H1 (cell line): ENCODE data around the gene CYP39A1. TPM values are rescaled to one million over a fixed set of nuclear protein-coding genes. Genes with fewer than 3 reads are reported as not detected.

Source experiments
- CTCF ChIA-PET: fragments of 300-600 bp; sonication (Branson Sonifier 250); formaldehyde crosslinking; loops from one replicate; lab custom pipeline; 2021; ENCODE audit not compliant: partially characterized antibody; lab: Charles Lee
- POLR2A ChIA-PET: fragments of 300-600 bp; sonication (Branson Sonifier 250); formaldehyde crosslinking; loops from one replicate; lab custom pipeline; 2021; ENCODE audit warnings: inconsistent platforms; ENCODE audit not compliant: partially characterized antibody; lab: Charles Lee
- DNase-seq, 2 experiments: peaks; one replicate each; pipeline versions ENCODE4 v3.0.0 to v3.0.0-alpha.2; 2010 to 2022; ENCODE audit warnings: low spot score in 2 of 2, low read depth in 1 of 2, mixed read lengths in 1 of 2
- FAIRE-seq: peaks from 2 replicates; lab custom pipeline; 2011; peaks lifted over from hg19 to GRCh38; lab: Jason Lieb, UNC
- H2AFZ ChIP-seq: 2 replicates; pipeline ENCODE4 v1.8.1; 2012; ENCODE audit warnings: low read length, inconsistent platforms
- H2AK5ac ChIP-seq: 2 replicates; pipeline ENCODE4 v1.6.1; 2013; ENCODE audit warnings: low read depth, low read length
- H2BK120ac ChIP-seq: replicated peaks from 2 replicates; pipeline ENCODE3; 2013; ENCODE audit warnings: low read depth, low read length, inconsistent platforms
- H2BK12ac ChIP-seq: 2 replicates; pipeline ENCODE4 v1.6.1; 2013; ENCODE audit warnings: low read depth, low read length
- H2BK15ac ChIP-seq: 2 replicates; pipeline ENCODE4 v1.6.1; 2013; ENCODE audit warnings: low read length
- H2BK20ac ChIP-seq: 2 replicates; pipeline ENCODE4 v1.6.1; 2013; ENCODE audit warnings: low read length
- H2BK5ac ChIP-seq: 2 replicates; pipeline ENCODE4 v1.6.1; 2013; ENCODE audit warnings: low read depth, low read length
- H3K14ac ChIP-seq: 2 replicates; pipeline ENCODE4 v1.6.1; 2013; ENCODE audit warnings: inconsistent platforms; ENCODE audit not compliant: insufficient read length
- H3K18ac ChIP-seq: 2 replicates; pipeline ENCODE4 v1.6.1; 2013; ENCODE audit warnings: low read length; ENCODE audit errors: extremely low read depth
- H3K23ac ChIP-seq: 2 replicates; pipeline ENCODE4 v1.6.1; 2013; ENCODE audit warnings: inconsistent platforms; ENCODE audit not compliant: insufficient read length
- H3K23me2 ChIP-seq: 2 replicates; pipeline ENCODE4 v1.6.1; 2013; ENCODE audit warnings: low read depth, low read length
- H3K27ac ChIP-seq: 2 replicates; pipeline ENCODE4 v1.6.1; 2011; ENCODE audit warnings: low read depth, low read length, inconsistent platforms
- H3K27me3 ChIP-seq, 4 experiments: replicated peaks in 1 of 4; 1 replicate in 1 of 4; 2 replicates in 3 of 4; pipeline versions ENCODE4 v1.6.1 to v1.8.1; 2011 to 2013; ENCODE audit warnings: low read length in 3 of 4, mild to moderate bottlenecking in 3 of 4, inconsistent platforms in 2 of 4, mixed read lengths in 2 of 4, moderate library complexity in 1 of 4; ENCODE audit not compliant: control insufficient read depth in 3 of 4, insufficient read depth in 3 of 4; ENCODE audit errors: extremely low read depth in 1 of 4
- H3K36me3 ChIP-seq, 4 experiments: 2 replicates each; pipeline versions ENCODE4 v1.6.1 to v1.8.1; 2011 to 2013; ENCODE audit warnings: mild to moderate bottlenecking in 4 of 4, low read length in 3 of 4, moderate library complexity in 2 of 4, control low read depth in 1 of 4, inconsistent platforms in 1 of 4; ENCODE audit not compliant: insufficient read depth in 4 of 4, control insufficient read depth in 2 of 4
- H3K4ac ChIP-seq: replicated peaks from 2 replicates; pipeline ENCODE3; 2013; ENCODE audit warnings: low read length, low read depth, mixed read lengths, inconsistent platforms; ENCODE audit not compliant: insufficient read length
- H3K4me1 ChIP-seq, 4 experiments: replicated peaks in 1 of 4; 1 replicate in 1 of 4; 2 replicates in 3 of 4; pipeline versions ENCODE4 v1.6.1 to v1.8.1; 2011 to 2013; ENCODE audit warnings: low read length in 3 of 4, inconsistent platforms in 2 of 4, mixed read lengths in 1 of 4; ENCODE audit not compliant: insufficient read depth in 4 of 4, control insufficient read depth in 3 of 4
- H3K4me2 ChIP-seq, 2 experiments: 2 replicates each; pipeline versions ENCODE4 v1.6.1 to v1.8.1; 2011 to 2013; ENCODE audit warnings: low read depth in 2 of 2, low read length in 2 of 2, control low read depth in 1 of 2, inconsistent platforms in 1 of 2, mild to moderate bottlenecking in 1 of 2; ENCODE audit not compliant: insufficient read depth in 1 of 2
- H3K4me3 ChIP-seq, 4 experiments: fragments of 200-600, 300-600 bp in 1 of 4; sonication (generic), shearing (Covaris generic), sonication (Bioruptor Twin) in 1 of 4; 2 replicates each; pipeline versions ENCODE4 v1.5.1 to v1.8.1; 2011 to 2016; ENCODE audit warnings: low read length in 4 of 4, low read depth in 3 of 4, control low read depth in 2 of 4, inconsistent platforms in 2 of 4, mild to moderate bottlenecking in 2 of 4, mixed read lengths in 1 of 4, moderate library complexity in 1 of 4; ENCODE audit not compliant: insufficient read depth in 2 of 4; ENCODE audit errors: extremely low read depth in 1 of 4
- H3K56ac ChIP-seq: replicated peaks from 2 replicates; pipeline ENCODE3; 2013; ENCODE audit warnings: low read depth, mild to moderate bottlenecking, mixed read lengths, low read length, inconsistent platforms; ENCODE audit not compliant: insufficient read length
- H3K79me1 ChIP-seq: 2 replicates; pipeline ENCODE4 v1.6.1; 2013; ENCODE audit warnings: low read depth, low read length, control low read depth
- H3K79me2 ChIP-seq, 2 experiments: 2 replicates each; pipeline versions ENCODE4 v1.6.1 to v1.8.1; 2012 to 2013; ENCODE audit warnings: low read length in 2 of 2, mild to moderate bottlenecking in 2 of 2, inconsistent platforms in 1 of 2; ENCODE audit not compliant: insufficient read depth in 2 of 2, control insufficient read depth in 1 of 2
- H3K9ac ChIP-seq, 4 experiments: replicated peaks in 1 of 4; 1 replicate in 1 of 4; 2 replicates in 3 of 4; pipeline versions ENCODE4 v1.6.1 to v1.8.1; 2011 to 2013; ENCODE audit warnings: low read depth in 3 of 4, low read length in 3 of 4, control low read depth in 2 of 4, mild to moderate bottlenecking in 2 of 4, moderate library complexity in 2 of 4, inconsistent platforms in 1 of 4; ENCODE audit errors: extremely low read depth in 1 of 4
- H3K9me3 ChIP-seq, 2 experiments: 2 replicates each; pipeline versions ENCODE4 v1.6.1 to v1.8.1; 2012 to 2013; ENCODE audit warnings: mild to moderate bottlenecking in 2 of 2, moderate library complexity in 2 of 2, control low read depth in 1 of 2, inconsistent platforms in 1 of 2, low read depth in 1 of 2, low read length in 1 of 2, mixed read lengths in 1 of 2; ENCODE audit not compliant: insufficient read depth in 2 of 2
- H4K20me1 ChIP-seq, 2 experiments: replicated peaks in 1 of 2; 2 replicates each; pipeline versions ENCODE3 to v1.8.1; 2011 to 2013; ENCODE audit warnings: inconsistent platforms in 2 of 2, low read length in 2 of 2, mild to moderate bottlenecking in 1 of 2; ENCODE audit not compliant: insufficient read depth in 2 of 2, control insufficient read depth in 1 of 2
- H4K5ac ChIP-seq: 2 replicates; pipeline ENCODE4 v1.6.1; 2013; ENCODE audit warnings: low read length, low read depth, mixed read lengths, inconsistent platforms; ENCODE audit not compliant: insufficient read length
- H4K8ac ChIP-seq: 2 replicates; pipeline ENCODE4 v1.8.0; 2013; ENCODE audit warnings: mild to moderate bottlenecking, moderate library complexity, low read length, inconsistent platforms; ENCODE audit not compliant: insufficient read depth; ENCODE audit errors: extremely low read depth
- H4K91ac ChIP-seq: replicated peaks from 2 replicates; pipeline ENCODE3; 2013; ENCODE audit warnings: low read length, mixed read lengths, inconsistent platforms; ENCODE audit not compliant: insufficient read length
- CTBP2 ChIP-seq: IDR thresholded peaks from 2 replicates; pipeline ENCODE4 v1.7.0; 2011; ENCODE audit warnings: borderline replicate concordance, mild to moderate bottlenecking, moderate library complexity, mixed read lengths, low read length; ENCODE audit not compliant: insufficient read depth, insufficient read length
- EP300 ChIP-seq, 2 experiments: IDR thresholded peaks; 1 replicate in 1 of 2; 2 replicates in 1 of 2; pipeline ENCODE4 v1.6.1; 2011 to 2012; ENCODE audit warnings: low read depth in 2 of 2, low read length in 2 of 2, mild to moderate bottlenecking in 2 of 2, borderline replicate concordance in 1 of 2, inconsistent platforms in 1 of 2, moderate library complexity in 1 of 2
- HDAC6 ChIP-seq: IDR thresholded peaks from one replicate; pipeline ENCODE4 v1.7.1; 2012; ENCODE audit warnings: low read depth, mild to moderate bottlenecking, inconsistent platforms, low read length, moderate library complexity
- JUN ChIP-seq: IDR thresholded peaks from 2 replicates; pipeline ENCODE4 v1.6.1; 2011; ENCODE audit warnings: low read depth, mild to moderate bottlenecking, improper control_type of control experiment, low read length
- KDM5A ChIP-seq: fragments of 200-600 bp; IDR thresholded peaks from 2 replicates; pipeline ENCODE4 v1.7.1; 2012; ENCODE audit warnings: mild to moderate bottlenecking, low read length, inconsistent platforms, mixed read lengths
- MAFK ChIP-seq: IDR thresholded peaks from 2 replicates; pipeline ENCODE4 v1.6.1; 2012; ENCODE audit warnings: low read depth, mild to moderate bottlenecking, improper control_type of control experiment, low read length
- RBBP5 ChIP-seq: IDR thresholded peaks from 2 replicates; pipeline ENCODE4 v1.7.1; 2012; ENCODE audit warnings: low read depth, mild to moderate bottlenecking, inconsistent platforms, low read length, moderate library complexity, borderline replicate concordance
- RFX5 ChIP-seq: IDR thresholded peaks from 2 replicates; pipeline ENCODE4 v1.6.1; 2011; ENCODE audit warnings: low read depth, low read length, improper control_type of control experiment, borderline replicate concordance
- RXRA ChIP-seq: IDR thresholded peaks from 2 replicates; pipeline ENCODE4 v1.6.1; 2011; ENCODE audit warnings: low read depth, mild to moderate bottlenecking, low read length, moderate library complexity; ENCODE audit not compliant: insufficient read depth
- WGBS, 2 experiments: shearing (Covaris generic) in 1 of 2; methylation state at CpG; one replicate each; pipeline versions ENCODE4 v1.1.6 to v1.1.7; 2013 to 2015; ENCODE audit warnings: low lambda C conversion rate in 2 of 2, mixed read lengths in 2 of 2, inconsistent platforms in 1 of 2, low coverage in 1 of 2, missing lambda C conversion rate in 1 of 2; ENCODE audit not compliant: insufficient replicate concordance in 2 of 2, insufficient coverage in 1 of 2, insufficient read length in 1 of 2; ENCODE audit errors: extremely low coverage in 1 of 2, missing lambda C conversion rate in 1 of 2; 5-methylcytosine and 5-hydroxymethylcytosine counted together
- polyA plus RNA-seq, 7 experiments: library from polyadenylated mRNA; depleted of rRNA in 3 of 7; stranded (reverse) in 5 of 7; unstranded in 2 of 7; fragments of >200 nt in 5 of 7; fragments of 200-250 nt in 2 of 7; gene quantifications; 1 replicate in 5 of 7; 2 replicates in 1 of 7; 4 replicates in 1 of 7; pipeline versions ENCODE4 v1.2.1 to v1.2.3, GENCODE V29; 2011 to 2013; ENCODE audit warnings: missing spikeins in 2 of 7, mixed read lengths in 2 of 7
- total RNA-seq: library from RNA; stranded (reverse); fragmentation: NEBNext Ultra II Directional; extraction: Animal tissue kit (Norgen Biotek cat#: 25700); gene quantifications from 2 replicates; pipeline ENCODE4 v1.2.1, GENCODE V29; 2021
- TF ChIP-seq, protein P1 (sequence below), 3 experiments: IDR thresholded peaks; 1 replicate in 2 of 3; 2 replicates in 1 of 3; pipeline versions ENCODE4 v1.5.1 to v1.6.1; 2011; ENCODE audit warnings: low read length in 3 of 3, mild to moderate bottlenecking in 3 of 3, inconsistent platforms in 2 of 3, low read depth in 1 of 3, moderate library complexity in 1 of 3; ENCODE audit not compliant: insufficient read depth in 1 of 3; ENCODE audit errors: control extremely low read depth in 1 of 3

Gene CYP39A1
- total and polyA plus RNA-seq, 2 of the 8 experiments (the other 6 are each of a cell fraction or from before 2014, with no cell fraction given), result 0.71 to 2.4 TPM

DNA sequence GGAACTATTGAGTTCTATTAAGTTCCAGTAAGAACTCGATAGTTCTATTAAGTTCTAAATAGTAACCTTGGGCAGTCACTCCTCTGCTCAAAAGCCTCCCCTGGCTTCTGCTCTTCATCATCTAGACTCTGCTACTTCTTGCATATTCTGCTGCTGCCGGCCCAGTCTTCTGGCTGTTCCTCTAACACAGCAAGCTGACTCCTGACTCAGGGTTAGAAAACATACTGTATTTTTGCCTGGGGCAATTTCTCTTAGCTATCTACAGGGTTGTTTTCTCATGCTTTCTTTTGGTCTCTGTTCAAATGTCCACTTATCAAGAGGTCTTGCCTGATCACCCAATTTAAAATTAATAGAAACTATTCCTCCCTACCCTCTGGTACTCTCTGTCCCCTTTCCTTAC lies 14.8 kb upstream of the CYP39A1 start:
- Histone ChIP-seq H2BK12ac (no peak overlapping the region), H3K4ac (no peak overlapping the region), H3K14ac (no peak overlapping the region), H3K79me2 (no peaks in the 10 kb centered on the region), H2BK15ac (no peak overlapping the region), H2AFZ (no peak overlapping the region), H4K5ac (no peak overlapping the region), H2BK20ac (no peak overlapping the region), H2BK5ac (no peak overlapping the region), H3K27ac (no peak overlapping the region), H3K79me1 (no peaks in the 10 kb centered on the region), H3K36me3 (no peaks in the 10 kb centered on the region), H4K91ac (no peak overlapping the region), H3K4me2 (no peak overlapping the region), H3K18ac (no peak overlapping the region), H3K9ac (no peak overlapping the region), H3K4me3 (no peak overlapping the region), H4K20me1 (no peaks in the 10 kb centered on the region), H3K27me3 (no peaks in the 10 kb centered on the region), H3K4me1 (no peaks in the 10 kb centered on the region), H3K9me3 (no peaks in the 10 kb centered on the region), H2AK5ac (no peak overlapping the region), H3K23me2 (no peaks in the 10 kb centered on the region), H4K8ac (no peak overlapping the region), H3K23ac (no peak overlapping the region), H2BK120ac (no peak overlapping the region), H3K56ac (no peak overlapping the region)
- POLR2A ChIA-PET, result no interaction called here
- WGBS, 2 experiments, result 96% methylated on average over 2 of the region's 2 CpGs; no CpG with 5 or more reads in 1 of the 2 experiments
- CTCF ChIA-PET, result interaction anchor here (1.5 to 2.8 kb wide), 2 partner anchors 10 to 12 kb away, joined by 6 to 11 read pairs; no protein-coding TSS in a partner anchor
- no peak for DNase-seq
- no peak for FAIRE-seq
- TF ChIP-seq RFX5 (no peak), KDM5A (no peak), EP300 (IDR thresholded peaks at IDR 0.05; ENCODE audit: borderline replicate concordance in 1 of 2, low read depth in 2 of 2, low read length in 2 of 2) (no peak), JUN (no peak), MAFK (no peak), HDAC6 (no peak), RBBP5 (no peak), RXRA (no peak), CTBP2 (no peak)
- TF ChIP-seq, protein P1, sequence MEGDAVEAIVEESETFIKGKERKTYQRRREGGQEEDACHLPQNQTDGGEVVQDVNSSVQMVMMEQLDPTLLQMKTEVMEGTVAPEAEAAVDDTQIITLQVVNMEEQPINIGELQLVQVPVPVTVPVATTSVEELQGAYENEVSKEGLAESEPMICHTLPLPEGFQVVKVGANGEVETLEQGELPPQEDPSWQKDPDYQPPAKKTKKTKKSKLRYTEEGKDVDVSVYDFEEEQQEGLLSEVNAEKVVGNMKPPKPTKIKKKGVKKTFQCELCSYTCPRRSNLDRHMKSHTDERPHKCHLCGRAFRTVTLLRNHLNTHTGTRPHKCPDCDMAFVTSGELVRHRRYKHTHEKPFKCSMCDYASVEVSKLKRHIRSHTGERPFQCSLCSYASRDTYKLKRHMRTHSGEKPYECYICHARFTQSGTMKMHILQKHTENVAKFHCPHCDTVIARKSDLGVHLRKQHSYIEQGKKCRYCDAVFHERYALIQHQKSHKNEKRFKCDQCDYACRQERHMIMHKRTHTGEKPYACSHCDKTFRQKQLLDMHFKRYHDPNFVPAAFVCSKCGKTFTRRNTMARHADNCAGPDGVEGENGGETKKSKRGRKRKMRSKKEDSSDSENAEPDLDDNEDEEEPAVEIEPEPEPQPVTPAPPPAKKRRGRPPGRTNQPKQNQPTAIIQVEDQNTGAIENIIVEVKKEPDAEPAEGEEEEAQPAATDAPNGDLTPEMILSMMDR (IDR thresholded peaks at IDR 0.05; ENCODE audit: control extremely low read depth in 1 of 3, insufficient read depth in 1 of 3, low read depth in 1 of 3, low read length in 3 of 3), result no peak
